Transverse colon (tissue), 3 donors: ENCODE results near the gene ATP6V0E1.

Source experiments
- POLR2A ChIP-seq: fragments of 450-650 bp; IDR thresholded peaks from one replicate; pipeline ENCODE4 v1.6.1; 2016; ENCODE audit warnings: antibody characterized with exemption, mild to moderate bottlenecking, moderate library complexity
- TF ChIP-seq, protein P1 (sequence below), 5 experiments: fragments of 200-600 bp in 3 of 5; fragments of 450-650 bp in 2 of 5; sonication (generic) in 3 of 5; IDR thresholded peaks; 1 replicate in 2 of 5; 2 replicates in 3 of 5; pipeline ENCODE4 v1.5.1; 2016 to 2017; ENCODE audit warnings: antibody characterized with exemption in 5 of 5, inconsistent platforms in 3 of 5, mild to moderate bottlenecking in 2 of 5, moderate library complexity in 1 of 5

DNA sequence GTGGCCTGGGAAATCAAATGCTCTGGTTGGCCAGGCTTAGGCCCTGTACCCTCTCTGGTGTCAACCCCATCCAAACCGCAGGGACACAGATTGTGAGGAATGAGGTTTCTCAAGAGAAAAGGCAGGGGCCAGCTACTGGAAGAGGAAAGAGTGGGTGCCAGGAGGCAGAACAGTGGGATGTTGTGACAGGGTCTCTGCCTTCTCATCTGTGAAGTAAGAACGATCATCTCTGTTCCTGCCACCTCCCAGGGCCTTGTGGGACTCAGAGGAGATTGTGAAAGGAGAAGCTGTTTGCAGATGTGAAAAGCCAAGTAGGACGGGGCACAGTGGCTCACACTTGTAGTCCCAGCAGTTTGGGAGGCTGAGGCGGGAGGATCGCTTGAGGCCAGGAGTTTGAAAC, 47.2 kb upstream of the ATP6V0E1 start:
- TF ChIP-seq, protein P1, sequence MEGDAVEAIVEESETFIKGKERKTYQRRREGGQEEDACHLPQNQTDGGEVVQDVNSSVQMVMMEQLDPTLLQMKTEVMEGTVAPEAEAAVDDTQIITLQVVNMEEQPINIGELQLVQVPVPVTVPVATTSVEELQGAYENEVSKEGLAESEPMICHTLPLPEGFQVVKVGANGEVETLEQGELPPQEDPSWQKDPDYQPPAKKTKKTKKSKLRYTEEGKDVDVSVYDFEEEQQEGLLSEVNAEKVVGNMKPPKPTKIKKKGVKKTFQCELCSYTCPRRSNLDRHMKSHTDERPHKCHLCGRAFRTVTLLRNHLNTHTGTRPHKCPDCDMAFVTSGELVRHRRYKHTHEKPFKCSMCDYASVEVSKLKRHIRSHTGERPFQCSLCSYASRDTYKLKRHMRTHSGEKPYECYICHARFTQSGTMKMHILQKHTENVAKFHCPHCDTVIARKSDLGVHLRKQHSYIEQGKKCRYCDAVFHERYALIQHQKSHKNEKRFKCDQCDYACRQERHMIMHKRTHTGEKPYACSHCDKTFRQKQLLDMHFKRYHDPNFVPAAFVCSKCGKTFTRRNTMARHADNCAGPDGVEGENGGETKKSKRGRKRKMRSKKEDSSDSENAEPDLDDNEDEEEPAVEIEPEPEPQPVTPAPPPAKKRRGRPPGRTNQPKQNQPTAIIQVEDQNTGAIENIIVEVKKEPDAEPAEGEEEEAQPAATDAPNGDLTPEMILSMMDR (IDR thresholded peaks at IDR 0.05): no peak
- no peak for TF ChIP-seq POLR2A
